Mammary epithelial cell (primary cell): ENCODE measurements around the gene CEP55.

Experiments used
- EZH2 ChIP-seq: IDR thresholded peaks from 2 replicates; pipeline ENCODE4 v1.6.1; 2012; ENCODE audit warnings: low read length, inconsistent platforms, borderline replicate concordance
- TF ChIP-seq, protein P1 (sequence below), 2 donors: IDR thresholded peaks in 1 of 2; conservative IDR thresholded peaks in 1 of 2; 2 replicates each; pipeline ENCODE4 v1.5.1; 2011 to 2012; ENCODE audit warnings: inconsistent platforms in 2 of 2, low read length in 2 of 2, mild to moderate bottlenecking in 2 of 2, control low read depth in 1 of 2, low read depth in 1 of 2; ENCODE audit not compliant: insufficient read depth in 1 of 2; ENCODE audit errors: extremely low read depth in 1 of 2

DNA sequence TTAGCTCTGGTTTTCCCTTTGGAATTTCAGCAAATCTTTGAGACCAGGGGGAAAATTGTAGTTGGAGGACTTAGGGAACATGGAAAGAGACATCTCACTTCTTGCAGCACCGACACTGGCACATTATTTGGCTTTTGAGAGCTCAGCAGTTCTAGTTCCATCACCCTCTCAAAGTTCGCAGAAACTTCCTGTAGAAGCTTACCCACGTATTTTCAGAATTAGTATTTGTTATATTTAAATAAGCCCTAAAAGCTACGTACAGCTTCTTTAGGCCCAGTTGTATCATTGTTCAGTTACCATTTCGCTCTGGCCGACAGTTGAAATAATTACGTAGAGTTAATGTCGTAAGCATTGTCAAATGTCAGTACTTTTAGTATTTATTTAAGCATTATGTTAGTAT lies 13.4 kb downstream of the CEP55 start:
- TF ChIP-seq, protein P1, sequence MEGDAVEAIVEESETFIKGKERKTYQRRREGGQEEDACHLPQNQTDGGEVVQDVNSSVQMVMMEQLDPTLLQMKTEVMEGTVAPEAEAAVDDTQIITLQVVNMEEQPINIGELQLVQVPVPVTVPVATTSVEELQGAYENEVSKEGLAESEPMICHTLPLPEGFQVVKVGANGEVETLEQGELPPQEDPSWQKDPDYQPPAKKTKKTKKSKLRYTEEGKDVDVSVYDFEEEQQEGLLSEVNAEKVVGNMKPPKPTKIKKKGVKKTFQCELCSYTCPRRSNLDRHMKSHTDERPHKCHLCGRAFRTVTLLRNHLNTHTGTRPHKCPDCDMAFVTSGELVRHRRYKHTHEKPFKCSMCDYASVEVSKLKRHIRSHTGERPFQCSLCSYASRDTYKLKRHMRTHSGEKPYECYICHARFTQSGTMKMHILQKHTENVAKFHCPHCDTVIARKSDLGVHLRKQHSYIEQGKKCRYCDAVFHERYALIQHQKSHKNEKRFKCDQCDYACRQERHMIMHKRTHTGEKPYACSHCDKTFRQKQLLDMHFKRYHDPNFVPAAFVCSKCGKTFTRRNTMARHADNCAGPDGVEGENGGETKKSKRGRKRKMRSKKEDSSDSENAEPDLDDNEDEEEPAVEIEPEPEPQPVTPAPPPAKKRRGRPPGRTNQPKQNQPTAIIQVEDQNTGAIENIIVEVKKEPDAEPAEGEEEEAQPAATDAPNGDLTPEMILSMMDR (conservative IDR thresholded peaks at IDR 0.05 in 1 of 2, IDR thresholded peaks at IDR 0.05 in 1 of 2; ENCODE audit: extremely low read depth in 1 of 2, insufficient read depth in 1 of 2, low read depth in 1 of 2, low read length in 2 of 2) = no peak
- no peak for TF ChIP-seq EZH2
